ENCODE data around the gene LCOR. TPM values are rescaled to one million over a fixed set of nuclear protein-coding genes. Genes with fewer than 3 reads are reported as not detected.

Gene LCOR
- total RNA-seq, 1 experiment from 2014 or later: 42.1 TPM

GRCh38 chr10:97042081-97042480 lies 210.0 kb downstream of the LCOR start:
- no peak overlapping the region for H2AFZ ChIP-seq (ENCODE audit: low read length)
- H3K79me2 ChIP-seq (ENCODE audit: insufficient read depth, low read length): no peaks in the 10 kb centered on the region
- H4K91ac ChIP-seq (ENCODE audit: insufficient read length, low read depth, low read length): no peak overlapping the region
- no peak overlapping the region for H3K9ac ChIP-seq (ENCODE audit: extremely low read depth, insufficient read length, low read length)
- no peak overlapping the region for H2BK15ac ChIP-seq (ENCODE audit: low read depth, low read length)
- H4K8ac ChIP-seq (replicated peaks; ENCODE audit: insufficient read length, low read depth, low read length): no peak overlapping the region
- H3K79me1 ChIP-seq (ENCODE audit: insufficient read depth, low read depth, low read length, poor library complexity, severe bottlenecking): no peaks in the 10 kb centered on the region
- H3T11ph ChIP-seq (ENCODE audit: low read length): no peak overlapping the region
- peaks cover 19 to 22% of the 10 kb centered on the region in 2 experiments for H3K4me1 Mint-ChIP-seq
- no peak overlapping the region for H3K27ac ChIP-seq (ENCODE audit: insufficient read length, low read depth, low read length)
- no peaks in the 10 kb centered on the region for H3K9me3 Mint-ChIP-seq
- no peak overlapping the region for H3K14ac ChIP-seq (ENCODE audit: insufficient read depth, low read length)
- H3K27me3 Mint-ChIP-seq (ENCODE audit: low read depth): peaks cover 16% of the 10 kb centered on the region
- WGBS (ENCODE audit: extremely low coverage, insufficient read length, low lambda C conversion rate): no CpG with 5 or more reads among the region's 5 CpGs
- H3K18ac ChIP-seq (ENCODE audit: insufficient read length, low read depth, low read length): no peak overlapping the region
- H3K4me3 Mint-ChIP-seq: no peak overlapping the region
- no peaks in the 10 kb centered on the region for H3K27me3 ChIP-seq (ENCODE audit: insufficient read depth, low read length)
- no peak overlapping the region for H4K5ac ChIP-seq (ENCODE audit: insufficient read length, low read depth, low read length)
- no peak overlapping the region for H2BK5ac ChIP-seq (ENCODE audit: insufficient read length, low read length)
- no peak overlapping the region for H3K56ac ChIP-seq (ENCODE audit: insufficient read length, low read depth, low read length)
- H2BK20ac ChIP-seq (ENCODE audit: low read depth, low read length, poor library complexity, severe bottlenecking): no peak overlapping the region
- no peaks in the 10 kb centered on the region for H3K4me1 ChIP-seq (ENCODE audit: insufficient read depth, low read length)
- no peaks in the 10 kb centered on the region for H4K20me1 ChIP-seq (ENCODE audit: control insufficient read depth, insufficient read depth, insufficient read length)
- no peaks in the 10 kb centered on the region for H3K23me2 ChIP-seq (ENCODE audit: insufficient read length, low read depth, low read length, poor library complexity, severe bottlenecking)
- H2AK5ac ChIP-seq (ENCODE audit: insufficient read length, low read length): no peak overlapping the region
- DNase-seq: no peak
- no peak overlapping the region for H3K4me2 ChIP-seq (ENCODE audit: insufficient read depth, insufficient read length, low read length)
- no peak overlapping the region for H2BK12ac ChIP-seq (ENCODE audit: insufficient read length, low read depth, low read length)
- no peak overlapping the region for H3K4ac ChIP-seq (ENCODE audit: low read depth, low read length)
- H3K27ac Mint-ChIP-seq: peak overlapping the region in 1 of 3 experiments; percentile 44; a peak in 3 of 7 replicates
- H3K36me3 Mint-ChIP-seq (ENCODE audit: insufficient read depth in 1 of 3, low read depth in 3 of 3): no peaks in the 10 kb centered on the region
- no peaks in the 10 kb centered on the region for H3K9me3 ChIP-seq (ENCODE audit: control insufficient read depth, low read depth, low read length)
- no peak overlapping the region for H2BK120ac ChIP-seq (ENCODE audit: low read depth, low read length, poor library complexity, severe bottlenecking)
- no peak overlapping the region for H3K23ac ChIP-seq (ENCODE audit: insufficient read length, low read depth, low read length)
- no peak for TF ChIP-seq CTCF (conservative IDR thresholded peaks at IDR 0.05)

Measured in H9 (cell line).